CD14-positive monocyte (primary cell): ENCODE results near the gene DEAF1. TPM values are rescaled to one million over a fixed set of nuclear protein-coding genes. Genes with fewer than 3 reads are reported as not detected.

ENCODE experiments used
- DNase-seq, 3 donors: peaks; one replicate each; pipeline ENCODE4 v3.0.0-alpha.2; 2011 to 2022
- H2AFZ ChIP-seq: 2 replicates; pipeline ENCODE4 v1.6.0; 2012; ENCODE audit warnings: mild to moderate bottlenecking, low read depth, low read length, inconsistent platforms; ENCODE audit not compliant: insufficient read depth, poor library complexity, severe bottlenecking
- H3K27ac ChIP-seq, 2 donors: 1 replicate in 1 of 2; 2 replicates in 1 of 2; pipeline ENCODE4 v1.5.1; 2012 to 2013; ENCODE audit warnings: low read length in 2 of 2, control low read depth in 1 of 2, inconsistent platforms in 1 of 2, low read depth in 1 of 2, mild to moderate bottlenecking in 1 of 2
- H3K27me3 ChIP-seq, 2 donors: one replicate each; pipeline versions ENCODE4 v1.6.0 to v1.6.1; 2011 to 2013; ENCODE audit warnings: low read length in 2 of 2; ENCODE audit not compliant: control insufficient read depth in 2 of 2, insufficient read depth in 2 of 2
- H3K36me3 ChIP-seq, 2 donors: replicated peaks in 1 of 2; 1 replicate in 1 of 2; 2 replicates in 1 of 2; pipeline versions ENCODE4 v1.5.1 to v1.6.1; 2012 to 2013; ENCODE audit warnings: low read length in 2 of 2, control low read depth in 1 of 2, inconsistent platforms in 1 of 2, mild to moderate bottlenecking in 1 of 2; ENCODE audit not compliant: insufficient read depth in 2 of 2, control insufficient read depth in 1 of 2
- H3K4me1 ChIP-seq, 2 donors: 1 replicate in 1 of 2; 2 replicates in 1 of 2; pipeline versions ENCODE4 v1.5.1 to v1.6.1; 2012 to 2013; ENCODE audit warnings: low read length in 2 of 2, control low read depth in 1 of 2, inconsistent platforms in 1 of 2, mild to moderate bottlenecking in 1 of 2, moderate library complexity in 1 of 2; ENCODE audit not compliant: insufficient read depth in 2 of 2, control insufficient read depth in 1 of 2
- H3K4me2 ChIP-seq: replicated peaks from 2 replicates; pipeline ENCODE3; 2012; ENCODE audit warnings: low read length, moderate library complexity, mild to moderate bottlenecking; ENCODE audit not compliant: poor library complexity, severe bottlenecking; ENCODE audit errors: extremely low read depth
- H3K4me3 ChIP-seq, 3 experiments: fragments of 200-600 bp in 1 of 3; sonication (generic) in 1 of 3; replicated peaks in 1 of 3; 1 replicate in 2 of 3; 2 replicates in 1 of 3; pipeline ENCODE4 v1.5.1; 2011 to 2013; ENCODE audit warnings: low read length in 3 of 3, mild to moderate bottlenecking in 3 of 3, control low read depth in 2 of 3, low read depth in 2 of 3, inconsistent platforms in 1 of 3, moderate library complexity in 1 of 3
- H3K79me2 ChIP-seq: 2 replicates; pipeline ENCODE4 v1.6.0; 2012; ENCODE audit warnings: mild to moderate bottlenecking, control low read depth, inconsistent platforms, low read length, moderate library complexity; ENCODE audit not compliant: insufficient read depth
- H3K9ac ChIP-seq: 2 replicates; pipeline ENCODE4 v1.6.0; 2017; ENCODE audit warnings: low read length, mild to moderate bottlenecking; ENCODE audit not compliant: insufficient read depth, poor library complexity, severe bottlenecking
- H3K9me3 ChIP-seq, 2 donors: replicated peaks in 1 of 2; 1 replicate in 1 of 2; 2 replicates in 1 of 2; pipeline versions ENCODE4 v1.5.1 to v1.6.1; 2012 to 2013; ENCODE audit warnings: low read length in 2 of 2, control low read depth in 1 of 2; ENCODE audit not compliant: control insufficient read depth in 1 of 2, insufficient read depth in 1 of 2
- H4K20me1 ChIP-seq: 2 replicates; pipeline ENCODE4 v1.6.0; 2012; ENCODE audit warnings: mild to moderate bottlenecking, low read length, control low read depth, moderate library complexity; ENCODE audit not compliant: insufficient read depth
- H3K27ac Mint-ChIP-seq, 7 donors: one replicate each; pipeline ENCODE4 v1.8.0; 2020; ENCODE audit warnings: mild to moderate bottlenecking in 7 of 7, mixed read lengths in 7 of 7, moderate library complexity in 6 of 7, inconsistent platforms in 2 of 7
- H3K27me3 Mint-ChIP-seq, 3 donors: one replicate each; pipeline ENCODE4 v1.8.0; 2021 to 2022; ENCODE audit warnings: low read depth in 3 of 3, mild to moderate bottlenecking in 3 of 3, mixed read lengths in 3 of 3, moderate library complexity in 3 of 3, inconsistent platforms in 1 of 3
- H3K36me3 Mint-ChIP-seq, 2 donors: one replicate each; pipeline ENCODE4 v1.8.0; 2020; ENCODE audit warnings: mixed read lengths in 2 of 2, inconsistent platforms in 1 of 2, mild to moderate bottlenecking in 1 of 2
- H3K4me1 Mint-ChIP-seq: one replicate; pipeline ENCODE4 v1.8.0; 2020; ENCODE audit warnings: mild to moderate bottlenecking, mixed read lengths
- H3K4me3 Mint-ChIP-seq, 2 donors: one replicate each; pipeline ENCODE4 v1.8.0; 2020; ENCODE audit warnings: mild to moderate bottlenecking in 2 of 2, mixed read lengths in 2 of 2, moderate library complexity in 1 of 2
- H3K9me3 Mint-ChIP-seq, 7 donors: one replicate each; pipeline ENCODE4 v1.8.0; 2020 to 2022; ENCODE audit warnings: mixed read lengths in 7 of 7, mild to moderate bottlenecking in 6 of 7, moderate library complexity in 6 of 7, inconsistent platforms in 2 of 7
- CTCF ChIP-seq: fragments of 200-600 bp; IDR thresholded peaks from one replicate; pipeline ENCODE4 v1.8.0; 2022; ENCODE audit warnings: antibody characterized with exemption, mild to moderate bottlenecking
- WGBS: methylation state at CpG from one replicate; pipeline ENCODE4 v1.1.5; 2013; ENCODE audit warnings: missing lambda C conversion rate; ENCODE audit not compliant: insufficient coverage; 5-methylcytosine and 5-hydroxymethylcytosine counted together
- intact Hi-C, 2 donors: fragments of 100-400 bp; cut with micrococcal nuclease; formaldehyde crosslinking; loops; one replicate each; pipeline versions ENCODE4 v1.15.0 to v1.15.1; 2023
- polyA plus RNA-seq, 3 donors: library from polyadenylated mRNA; depleted of rRNA in 1 of 3; unstranded in 2 of 3; stranded (reverse) in 1 of 3; fragments of 300-500 nt in 2 of 3; fragments of >200 nt in 1 of 3; fragmentation: Illumina TruSeq in 2 of 3; gene quantifications; 1 replicate in 2 of 3; 2 replicates in 1 of 3; pipeline ENCODE4 v1.2.3, GENCODE V29; 2012 to 2021

DEAF1 gene
- polyA plus RNA-seq, 3 donors: 18.0 to 22.3 (median 22.2) TPM

- Mint-ChIP-seq H3K36me3 (peaks cover 43 to 87% of the 10 kb centered on the region in 2 donors), H3K9me3 (no peaks in the 10 kb centered on the region), H3K27me3 (peaks cover 2 to 5% (median 3%) of the 10 kb centered on the region in 3 donors), H3K4me1 (no peaks in the 10 kb centered on the region), H3K27ac (no peak overlapping the region), H3K4me3 (no peak overlapping the region)
- no peaks in the 10 kb centered on the region for H3K79me2 ChIP-seq
- DNase-seq: no peak
- H3K9ac ChIP-seq: no peak overlapping the region
- H4K20me1 ChIP-seq: peaks cover 16% of the 10 kb centered on the region
- H3K36me3 ChIP-seq: peaks cover 49 to 66% of the 10 kb centered on the region in 2 donors
- H3K4me3 ChIP-seq: no peak overlapping the region
- no peak overlapping the region for H2AFZ ChIP-seq
- H3K27ac ChIP-seq: no peak overlapping the region
- no peak overlapping the region for H3K4me2 ChIP-seq
- no peaks in the 10 kb centered on the region for H3K27me3 ChIP-seq
- intact Hi-C loops: loop anchor here in 1 of 2 donors (5.0 kb wide), 1 partner anchor 63 kb away; no protein-coding TSS in a partner anchor
- H3K4me1 ChIP-seq: no peaks in the 10 kb centered on the region
- TF ChIP-seq CTCF: no peak
- no peaks in the 10 kb centered on the region for H3K9me3 ChIP-seq
- 96% methylated on average over 15 of the region's 16 CpGs for WGBS
These were observed 35.4 kb downstream of the DEAF1 start for GRCh38 chr11:659532-660085.

- intact Hi-C loops: no loop called here
- no peak overlapping the region for H3K4me2 ChIP-seq
- no peak for DNase-seq
- Mint-ChIP-seq H3K36me3 (peaks cover 36 to 82% of the 10 kb centered on the region in 2 donors), H3K4me3 (no peak overlapping the region), H3K27ac (peak overlapping the region in 1 of 7 donors; percentile 42), H3K9me3 (peaks cover 0 to 11% (median 4%) of the 10 kb centered on the region in 7 donors), H3K27me3 (peaks cover 2 to 5% (median 2%) of the 10 kb centered on the region in 3 donors), H3K4me1 (no peaks in the 10 kb centered on the region)
- 94% methylated on average over 14 of the region's 14 CpGs for WGBS
- peaks cover 0 to 6% of the 10 kb centered on the region in 2 donors for H3K9me3 ChIP-seq
- no peak for TF ChIP-seq CTCF
- peaks cover 45 to 62% of the 10 kb centered on the region in 2 donors for H3K36me3 ChIP-seq
- H3K79me2 ChIP-seq: no peaks in the 10 kb centered on the region
- H4K20me1 ChIP-seq: peaks cover 8% of the 10 kb centered on the region
- H3K9ac ChIP-seq: no peak overlapping the region
- no peaks in the 10 kb centered on the region for H3K27me3 ChIP-seq
- H3K4me1 ChIP-seq: no peaks in the 10 kb centered on the region
- H3K4me3 ChIP-seq: no peak overlapping the region
- no peak overlapping the region for H2AFZ ChIP-seq
- no peak overlapping the region for H3K27ac ChIP-seq
These were observed 37.3 kb downstream of the DEAF1 start for GRCh38 chr11:657691-658126.
